Pulmonary artery endothelial cell (primary cell): Measurements from ENCODE around the gene SMYD2. TPM values are rescaled to one million over a fixed set of nuclear protein-coding genes. Genes with fewer than 3 reads are reported as not detected.

ENCODE experiments used
- DNase-seq: peaks from one replicate; pipeline ENCODE4 v3.0.0-alpha.2; 2011; ENCODE audit warnings: low read depth, low spot score
- total RNA-seq: library from RNA; depleted of rRNA; stranded (reverse); fragments of >200 nt; gene quantifications from 2 replicates; pipeline ENCODE4 v1.2.3, GENCODE V29; 2014

Gene SMYD2
- total RNA-seq, 1 donor from 2014 or later = 24.5 TPM

GRCh38 chr1:214303141-214303930 is 22.4 kb downstream of the SMYD2 start:
- DNase-seq = no peak

GRCh38 chr1:214305164-214305751 is 24.3 kb downstream of the SMYD2 start:
- no peak for DNase-seq

- DNase-seq = no peak
Observed at GRCh38 chr1:214306269-214306668, 25.3 kb downstream of the SMYD2 start.

GRCh38 chr1:214310010-214310409 is 29.1 kb downstream of the SMYD2 start:
- DNase-seq = no peak

GRCh38 chr1:214310777-214311690 is 30.1 kb downstream of the SMYD2 start:
- no peak for DNase-seq

GRCh38 chr1:214312530-214313051 is 31.6 kb downstream of the SMYD2 start:
- no peak for DNase-seq

- no peak for DNase-seq
Observed at GRCh38 chr1:214314178-214314843, 33.4 kb downstream of the SMYD2 start.

GRCh38 chr1:214316593-214316992 is 35.6 kb downstream of the SMYD2 start:
- DNase-seq = no peak

GRCh38 chr1:214317300-214317699 is 36.3 kb downstream of the SMYD2 start:
- DNase-seq = no peak

- DNase-seq = no peak
Observed at GRCh38 chr1:214317734-214318133, 36.8 kb downstream of the SMYD2 start.

GRCh38 chr1:214318356-214318755 is 37.4 kb downstream of the SMYD2 start:
- DNase-seq = no peak

GRCh38 chr1:214318956-214319736 is 38.2 kb downstream of the SMYD2 start:
- no peak for DNase-seq

- no peak for DNase-seq
Observed at GRCh38 chr1:214319938-214320337, 39.0 kb downstream of the SMYD2 start.

GRCh38 chr1:214321705-214322453 is 40.9 kb downstream of the SMYD2 start:
- DNase-seq = no peak

- no peak for DNase-seq
Observed at GRCh38 chr1:214324896-214325800, 44.2 kb downstream of the SMYD2 start.

GRCh38 chr1:214326406-214326805 is 45.4 kb downstream of the SMYD2 start:
- DNase-seq = no peak

GRCh38 chr1:214327514-214327913 is 46.6 kb downstream of the SMYD2 start:
- no peak for DNase-seq

GRCh38 chr1:214328770-214329469 is 48.0 kb downstream of the SMYD2 start:
- DNase-seq = peak; percentile 33
